Measurements from ENCODE around the gene KDSR. TPM values are rescaled to one million over a fixed set of nuclear protein-coding genes. Genes with fewer than 3 reads are reported as not detected.

KDSR gene
- total and polyA plus RNA-seq, 4 donors, result 11.3 to 37.2 (median 31.4) TPM

GRCh38 chr18:63297687-63298399 is 69.2 kb downstream of the KDSR start:
- Histone ChIP-seq H3K36me3 (ENCODE audit: control insufficient read depth in 4 of 4, insufficient read depth in 3 of 4, low read depth in 1 of 4, low read length in 3 of 4) (no peaks in the 10 kb centered on the region), H3K27me3 (ENCODE audit: control insufficient read depth in 4 of 4, insufficient read depth in 4 of 4, low read length in 3 of 4) (no peaks in the 10 kb centered on the region), H3K27ac (ENCODE audit: low read depth in 1 of 2, low read length in 2 of 2) (no peak overlapping the region), H3K9me3 (ENCODE audit: control insufficient read depth in 4 of 4, low read length in 3 of 4) (no peaks in the 10 kb centered on the region), H3K9ac (ENCODE audit: low read depth in 1 of 2, low read length in 2 of 2) (no peak overlapping the region), H3K4me3 (ENCODE audit: low read depth in 1 of 3, low read length in 3 of 3) (no peak overlapping the region), H3K4me1 (ENCODE audit: control insufficient read depth in 4 of 4, insufficient read depth in 4 of 4, low read length in 3 of 4) (peaks cover 0 to 4% (median 0%) of the 10 kb centered on the region in 4 donors)
- no peak for TF ChIP-seq REST (IDR thresholded peaks at IDR 0.05)
- no peak for TF ChIP-seq HNF4G (IDR thresholded peaks at IDR 0.05)
- no peak for TF ChIP-seq NR2F2 (IDR thresholded peaks at IDR 0.05)
- no peak for TF ChIP-seq RXRA (IDR thresholded peaks at IDR 0.05)
- DNase-seq (ENCODE audit: low spot score), result no peak
- 71% methylated on average over 16 of the region's 16 CpGs for WGBS

GRCh38 chr18:63293935-63294334 is 73.1 kb downstream of the KDSR start:
- TF ChIP-seq EGR1 (IDR thresholded peaks at IDR 0.05; ENCODE audit: low read depth in 2 of 2) (no peak), FOXA1 (IDR thresholded peaks at IDR 0.05) (no peak), REST (IDR thresholded peaks at IDR 0.05) (no peak), TAF1 (conservative IDR thresholded peaks at IDR 0.05) (no peak), RAD21 (IDR thresholded peaks at IDR 0.05) (no peak), CTCF (IDR thresholded peaks at IDR 0.05; ENCODE audit: low read depth, low read length, missing input control) (no peak), YY1 (IDR thresholded peaks at IDR 0.05) (no peak)
- Histone ChIP-seq H3K4me3 (ENCODE audit: low read depth in 1 of 3, low read length in 3 of 3) (no peak overlapping the region), H3K36me3 (ENCODE audit: control insufficient read depth in 4 of 4, insufficient read depth in 3 of 4, low read depth in 1 of 4, low read length in 3 of 4) (no peaks in the 10 kb centered on the region), H3K27ac (ENCODE audit: low read depth in 1 of 2, low read length in 2 of 2) (no peak overlapping the region), H3K27me3 (ENCODE audit: control insufficient read depth in 4 of 4, insufficient read depth in 4 of 4, low read length in 3 of 4) (no peaks in the 10 kb centered on the region), H3K4me1 (ENCODE audit: control insufficient read depth in 4 of 4, insufficient read depth in 4 of 4, low read length in 3 of 4) (peaks cover 0 to 4% (median 0%) of the 10 kb centered on the region in 4 donors), H3K9ac (ENCODE audit: low read depth in 1 of 2, low read length in 2 of 2) (no peak overlapping the region), H3K9me3 (ENCODE audit: control insufficient read depth in 4 of 4, low read length in 3 of 4) (no peaks in the 10 kb centered on the region)
- no peak for DNase-seq (ENCODE audit: low spot score)
- WGBS, result 92% methylated on average over 4 of the region's 4 CpGs

Measured in liver (tissue), 9 donors.